Spleen (tissue), 11 donors: Measurements from ENCODE around the gene DNHD1. TPM values are rescaled to one million over a fixed set of nuclear protein-coding genes. Genes with fewer than 3 reads are reported as not detected.
A peak's percentile ranks its signal among the peaks of the same experiment; 100 is the strongest.

Experiments used
- DNase-seq: peaks from one replicate; pipeline ENCODE4 v3.0.0-alpha.2; 2020
- H3K27ac ChIP-seq, 8 donors: fragments of 200-600 bp; sonication (generic) in 7 of 8; 1 replicate in 4 of 8; 2 replicates in 4 of 8; pipeline versions ENCODE4 v1.5.0 to v1.8.0; 2016 to 2021; ENCODE audit warnings: inconsistent platforms in 4 of 8, mild to moderate bottlenecking in 4 of 8, moderate library complexity in 1 of 8
- H3K27me3 ChIP-seq, 7 donors: fragments of 200-600 bp; sonication (generic) in 6 of 7; replicated peaks in 1 of 7; 1 replicate in 4 of 7; 2 replicates in 3 of 7; pipeline versions ENCODE4 v1.5.0 to v1.8.0; 2016 to 2021; ENCODE audit warnings: inconsistent platforms in 3 of 7, mild to moderate bottlenecking in 1 of 7
- H3K36me3 ChIP-seq, 6 donors: fragments of 200-600 bp; sonication (generic) in 5 of 6; 1 replicate in 4 of 6; 2 replicates in 2 of 6; pipeline versions ENCODE4 v1.5.0 to v1.8.0; 2016 to 2021; ENCODE audit warnings: inconsistent platforms in 2 of 6
- H3K4me1 ChIP-seq, 6 donors: fragments of 200-600 bp; sonication (generic) in 5 of 6; 1 replicate in 3 of 6; 2 replicates in 3 of 6; pipeline versions ENCODE4 v1.5.0 to v1.8.0; 2016 to 2021; ENCODE audit warnings: inconsistent platforms in 3 of 6
- H3K4me3 ChIP-seq, 8 donors: fragments of 200-600 bp; sonication (generic) in 7 of 8; 1 replicate in 4 of 8; 2 replicates in 4 of 8; pipeline versions ENCODE4 v1.5.0 to v1.8.0; 2016 to 2021; ENCODE audit warnings: inconsistent platforms in 4 of 8, mild to moderate bottlenecking in 4 of 8, moderate library complexity in 2 of 8
- H3K9me3 ChIP-seq, 8 donors: fragments of 200-600 bp; sonication (generic) in 7 of 8; 1 replicate in 4 of 8; 2 replicates in 4 of 8; pipeline versions ENCODE4 v1.5.0 to v1.8.0; 2016 to 2021; ENCODE audit warnings: inconsistent platforms in 4 of 8
- CTCF ChIP-seq, 11 experiments: fragments of 200-600 bp in 7 of 11; fragments of 450-650 bp in 4 of 11; sonication (generic) in 4 of 11; IDR thresholded peaks in 8 of 11; conservative IDR thresholded peaks in 3 of 11; 1 replicate in 7 of 11; 2 replicates in 4 of 11; pipeline versions ENCODE4 v1.4.0 to v1.8.0; 2016 to 2021; ENCODE audit warnings: antibody characterized with exemption in 11 of 11, inconsistent platforms in 4 of 11, mild to moderate bottlenecking in 1 of 11
- POLR2A ChIP-seq, 3 donors: fragments of 450-650 bp; IDR thresholded peaks; one replicate each; pipeline ENCODE4 v1.5.1; 2017; ENCODE audit warnings: antibody characterized with exemption in 3 of 3, mild to moderate bottlenecking in 1 of 3
- POLR2AphosphoS5 ChIP-seq, 3 donors: sonication (generic); formaldehyde crosslinking; IDR thresholded peaks; one replicate each; pipeline ENCODE4 v1.5.1; 2017; ENCODE audit warnings: antibody characterized with exemption in 3 of 3
- WGBS, 5 donors: extraction: QIAGEN DNeasy Blood & Tissue Kit in 3 of 5; methylation state at CpG; one replicate each; pipeline versions ENCODE4 v1.1.5 to v1.1.7; 2013 to 2018; 5-methylcytosine and 5-hydroxymethylcytosine counted together
- intact Hi-C: fragments of 100-400 bp; cut with DNase I; formaldehyde crosslinking; loops from one replicate; pipeline ENCODE4 v1.15.0; 2023; ENCODE audit warnings: low total_unique reads
- polyA plus RNA-seq, 3 donors: library from polyadenylated mRNA; stranded (reverse); fragments of 200-250 nt; gene quantifications; one replicate each; pipeline ENCODE4 v1.2.1, GENCODE V29; 2013
- total RNA-seq, 7 donors: library from RNA; depleted of rRNA in 3 of 7; stranded (reverse); fragments of >200 nt in 3 of 7; fragmentation: NEBNext Ultra II Directional in 4 of 7; extraction: Animal tissue kit (Norgen Biotek cat#: 25700) in 4 of 7; gene quantifications; one replicate each; pipeline versions ENCODE4 v1.1.0 to v1.2.1, GENCODE V29; 2016 to 2021
- donor health status: healthy with polysubstance abuse.
- donor health status: DM: no; HTN: no; CAD: no; lungs with moderate emphysema.
- donor health status: DM: no; HTN: no; CAD: no.
- donor health status: Bipolar disorder and iron deficiency.
- donor health status: healthy.
- donor health status: DM: no; HTN: no; CAD: no.
- donor health status: DM: yes; HTN: yes; CAD: no.

DNHD1 gene
- total and polyA plus RNA-seq, 10 donors = 6.0 to 40.7 (median 25.8) TPM

- no peak for TF ChIP-seq CTCF (IDR thresholded peaks at IDR 0.05 in 8 of 11, conservative IDR thresholded peaks at IDR 0.05 in 3 of 11)
- TF ChIP-seq POLR2AphosphoS5 (IDR thresholded peaks at IDR 0.05) = peak; percentile 70 to 99 (median 90)
- peak; percentile 8 to 71 (median 69) for TF ChIP-seq POLR2A (IDR thresholded peaks at IDR 0.05)
- DNase-seq = peak; percentile 96
- Histone ChIP-seq H3K36me3 (peaks cover 0 to 48% (median 30%) of the 10 kb centered on the region in 6 donors), H3K9me3 (no peaks in the 10 kb centered on the region), H3K4me1 (peaks cover 17 to 76% (median 36%) of the 10 kb centered on the region in 6 donors), H3K4me3 (peak within 1 kb of the TSS; percentile 66 to 95 (median 76)), H3K27me3 (no peaks in the 10 kb centered on the region), H3K27ac (peak within 1 kb of the TSS; percentile 91 to 98 (median 94))
- 0 to 2% (median 1%) methylated on average over 15 to 16 of the region's 16 CpGs for WGBS, 5 donors
- intact Hi-C loops = no loop called here
These were observed 122.1 kb downstream of the DNHD1 start, which contains the start of gene TPP1 for GRCh38 chr11:6619004-6619745. Gene TPP1, minus strand, starts transcription at chr11:6619422. Its CDS starts 22 bp downstream, at chr11:6619400.

GRCh38 chr11:6620636-6621035 lies 123.6 kb downstream of the DNHD1 start:
- no peak for TF ChIP-seq CTCF (IDR thresholded peaks at IDR 0.05 in 8 of 11, conservative IDR thresholded peaks at IDR 0.05 in 3 of 11)
- TF ChIP-seq POLR2A (IDR thresholded peaks at IDR 0.05) = no peak
- no peak for TF ChIP-seq POLR2AphosphoS5 (IDR thresholded peaks at IDR 0.05)
- Histone ChIP-seq H3K4me1 (peaks cover 17 to 61% (median 36%) of the 10 kb centered on the region in 6 donors), H3K27me3 (no peaks in the 10 kb centered on the region), H3K9me3 (no peaks in the 10 kb centered on the region), H3K27ac (peak overlapping the region in 2 of 8 donors; percentile 8 to 94), H3K36me3 (peaks cover 0 to 48% (median 22%) of the 10 kb centered on the region in 6 donors), H3K4me3 (no peak overlapping the region)
- peak; percentile 33 for DNase-seq
- intact Hi-C loops = no loop called here
- 31 to 78% (median 70%) methylated on average over 1 of the region's 1 CpG for WGBS, 5 donors

Other genes starting within 250 kb of the DNHD1 start
- gene CCKBR, start 237.4 kb upstream of the DNHD1 start, total RNA-seq = not detected
- not detected for gene CCKBR, start 237.4 kb upstream of the DNHD1 start, polyA plus RNA-seq
- 10 to 100 TPM; 10.5 to 42.9 (median 31.8) TPM for gene CAVIN3, start 176.8 kb upstream of the DNHD1 start, total RNA-seq
- gene CAVIN3, start 176.8 kb upstream of the DNHD1 start, polyA plus RNA-seq = 10 to 100 TPM; 22.3 to 40.2 (median 35.1) TPM
- 10 to 100 TPM; 21.9 to 33.8 (median 27.7) TPM for gene SMPD1, start 106.8 kb upstream of the DNHD1 start, total RNA-seq
- 10 to 100 TPM; 23.8 to 28.9 (median 24.2) TPM for gene SMPD1, start 106.8 kb upstream of the DNHD1 start, polyA plus RNA-seq
- gene APBB1, start 78.2 kb upstream of the DNHD1 start, total RNA-seq = 10 to 100 TPM; 23.5 to 42.4 (median 27.3) TPM
- 10 to 100 TPM; 18.6 to 25.9 (median 22.2) TPM for gene APBB1, start 78.2 kb upstream of the DNHD1 start, polyA plus RNA-seq
- gene HPX, start 56.3 kb upstream of the DNHD1 start, total RNA-seq = 1 to 10 TPM in 6 of 7 donors, not detected in 1; 1.0 to 3.8 (median 2.8) TPM
- gene HPX, start 56.3 kb upstream of the DNHD1 start, polyA plus RNA-seq = 1 to 10 TPM in 1 of 3 donors, under 1 TPM in 2; 0.65 to 1.4 (median 0.83) TPM
- gene TRIM3, start 23.3 kb upstream of the DNHD1 start, total RNA-seq = 10 to 100 TPM; 11.3 to 27.6 (median 19.9) TPM
- 1 to 10 TPM; 6.3 to 8.1 (median 6.8) TPM for gene TRIM3, start 23.3 kb upstream of the DNHD1 start, polyA plus RNA-seq
- 10 to 100 TPM; 29.8 to 72.7 (median 37.1) TPM for gene ARFIP2, start 15.9 kb upstream of the DNHD1 start, total RNA-seq
- gene ARFIP2, start 15.9 kb upstream of the DNHD1 start, polyA plus RNA-seq = 10 to 100 TPM; 23.4 to 36.5 (median 35.8) TPM
- gene TIMM10B, start 15.8 kb upstream of the DNHD1 start, total RNA-seq = 10 to 100 TPM; 32.7 to 71.3 (median 46.9) TPM
- 10 to 100 TPM; 10.7 to 33.8 (median 19.8) TPM for gene TIMM10B, start 15.8 kb upstream of the DNHD1 start, polyA plus RNA-seq
- 10 to 100 TPM; 17.0 to 26.0 (median 22.7) TPM for gene RRP8, start 106.3 kb downstream of the DNHD1 start, total RNA-seq
- gene RRP8, start 106.3 kb downstream of the DNHD1 start, polyA plus RNA-seq = 10 to 100 TPM; 23.7 to 28.4 (median 26.5) TPM
- gene ILK, start 106.5 kb downstream of the DNHD1 start, total RNA-seq = 100 to 1,000 TPM; 122 to 194 (median 141) TPM
- 100 to 1,000 TPM in 1 of 3 donors, 10 to 100 TPM in 2; 71.4 to 108 (median 76.5) TPM for gene ILK, start 106.5 kb downstream of the DNHD1 start, polyA plus RNA-seq
- gene TAF10, start 114.9 kb downstream of the DNHD1 start, total RNA-seq = 100 to 1,000 TPM; 133 to 159 (median 148) TPM
- 100 to 1,000 TPM; 103 to 151 (median 140) TPM for gene TAF10, start 114.9 kb downstream of the DNHD1 start, polyA plus RNA-seq
- 100 to 1,000 TPM; 159 to 306 (median 232) TPM for gene TPP1, start 122.1 kb downstream of the DNHD1 start, total RNA-seq
- 10 to 100 TPM; 54.9 to 61.6 (median 60.6) TPM for gene TPP1, start 122.1 kb downstream of the DNHD1 start, polyA plus RNA-seq
- 10 to 100 TPM; 29.8 to 58.8 (median 43.4) TPM for gene DCHS1, start 158.5 kb downstream of the DNHD1 start, total RNA-seq
- gene DCHS1, start 158.5 kb downstream of the DNHD1 start, polyA plus RNA-seq = 1 to 10 TPM; 1.9 to 7.6 (median 3.1) TPM
- gene MRPL17, start 186.1 kb downstream of the DNHD1 start, total RNA-seq = 10 to 100 TPM; 31.1 to 74.7 (median 41.1) TPM
- 10 to 100 TPM; 41.7 to 70.2 (median 52.9) TPM for gene MRPL17, start 186.1 kb downstream of the DNHD1 start, polyA plus RNA-seq